A673 (cell line): ENCODE data around the gene MAMDC2. TPM values are rescaled to one million over a fixed set of nuclear protein-coding genes. Genes with fewer than 3 reads are reported as not detected.

Experiments used
- BruUV-seq: library from RNA; stranded (reverse); fragments of 400-500 nt; replicated peaks from 2 replicates; lab custom pipeline; 2021; lab: Mats Ljungman, UMichigan
- CTCF ChIA-PET: fragments of 300-600 bp; sonication (Branson Sonifier 250); formaldehyde crosslinking; loops from one replicate; lab custom pipeline; 2022; ENCODE audit warnings: antibody characterized with exemption; lab: Charles Lee
- POLR2A ChIA-PET: fragments of 300-600 bp; sonication (Branson Sonifier 250); formaldehyde crosslinking; loops from one replicate; lab custom pipeline; 2022; ENCODE audit warnings: antibody characterized with exemption; ENCODE audit not compliant: low non-redundant PET; lab: Charles Lee
- DNase-seq: peaks from one replicate; pipeline ENCODE4 v3.0.0-alpha.2; 2015; ENCODE audit warnings: low spot score
- H3K27ac ChIP-seq: fragments of 200-600 bp; sonication (generic); 2 replicates; pipeline ENCODE4 v1.5.1; 2016; ENCODE audit warnings: mixed run types, low read depth, mild to moderate bottlenecking, mixed read lengths, antibody characterized with exemption, low read length; ENCODE audit not compliant: poor library complexity, severe bottlenecking
- H3K27me3 ChIP-seq: fragments of 200-600 bp; sonication (generic); replicated peaks from 2 replicates; pipeline ENCODE4 v1.6.1; 2017; ENCODE audit warnings: mixed run types, low read depth, mild to moderate bottlenecking, mixed read lengths, antibody characterized with exemption, low read length; ENCODE audit not compliant: insufficient read depth, poor library complexity
- H3K36me3 ChIP-seq: fragments of 200-600 bp; sonication (generic); 2 replicates; pipeline ENCODE4 v1.6.1; 2016; ENCODE audit warnings: mixed run types, mild to moderate bottlenecking, mixed read lengths, antibody characterized with exemption, low read length; ENCODE audit not compliant: insufficient read depth, poor library complexity, severe bottlenecking
- H3K4me1 ChIP-seq: fragments of 200-600 bp; sonication (generic); 2 replicates; pipeline ENCODE4 v1.6.1; 2017; ENCODE audit warnings: mixed run types, mild to moderate bottlenecking, mixed read lengths, antibody characterized with exemption, low read length; ENCODE audit not compliant: insufficient read depth, poor library complexity, severe bottlenecking
- H3K4me3 ChIP-seq: fragments of 200-600 bp; sonication (generic); 2 replicates; pipeline ENCODE4 v1.5.1; 2016; ENCODE audit warnings: low read depth, mixed run types, mild to moderate bottlenecking, mixed read lengths, low read length; ENCODE audit not compliant: poor library complexity, severe bottlenecking
- H3K9me3 ChIP-seq: fragments of 200-600 bp; sonication (generic); 2 replicates; pipeline ENCODE4 v1.6.1; 2016; ENCODE audit warnings: mixed run types, low read depth, mild to moderate bottlenecking, mixed read lengths, antibody characterized with exemption, low read length; ENCODE audit not compliant: poor library complexity, severe bottlenecking
- CTCF ChIP-seq: fragments of 300-800, 200-600 bp; sonication (generic); conservative IDR thresholded peaks from 2 replicates; pipeline ENCODE4 v1.5.1; 2017; ENCODE audit warnings: low read depth, mild to moderate bottlenecking, antibody characterized with exemption, low read length, moderate library complexity, mixed read lengths
- EZH2 ChIP-seq: fragments of 200-600 bp; sonication (generic); IDR thresholded peaks from 2 replicates; pipeline ENCODE4 v1.6.1; 2017; ENCODE audit warnings: borderline replicate concordance, low read depth, mild to moderate bottlenecking, mixed read lengths, antibody characterized with exemption, low read length; ENCODE audit not compliant: poor library complexity, severe bottlenecking
- intact Hi-C: fragments of 100-400 bp; cut with micrococcal nuclease; formaldehyde crosslinking; loops from one replicate; pipeline ENCODE4 v1.10.0; 2022; ENCODE audit not compliant: unreplicated experiment
- total RNA-seq: library from RNA; stranded (reverse); gene quantifications from 2 replicates; pipeline ENCODE4 v1.2.3, GENCODE V29; 2021

The MAMDC2 gene
- total RNA-seq, 1 experiment from 2014 or later, result not detected

GRCh38 chr9:70137577-70137976, 93.9 kb downstream of the MAMDC2 start:
- CTCF ChIA-PET, result no interaction called here
- no peak for TF ChIP-seq CTCF
- no peak for TF ChIP-seq EZH2
- Histone ChIP-seq H3K9me3 (no peaks in the 10 kb centered on the region), H3K4me3 (no peak overlapping the region), H3K27ac (no peak overlapping the region), H3K36me3 (no peaks in the 10 kb centered on the region), H3K27me3 (no peaks in the 10 kb centered on the region), H3K4me1 (no peaks in the 10 kb centered on the region)
- DNase-seq, result no peak
- no TSS peak for BruUV-seq
- POLR2A ChIA-PET, result no interaction called here
- intact Hi-C loops, result no loop called here

- no peak for DNase-seq
- H3K27me3 ChIP-seq, result peaks cover 4% of the 10 kb centered on the region
- intact Hi-C loops, result no loop called here
- ChIA-PET CTCF (no interaction called here), POLR2A (no interaction called here)
- no peaks in the 10 kb centered on the region for H3K4me1 ChIP-seq
- H3K36me3 ChIP-seq, result no peaks in the 10 kb centered on the region
- H3K4me3 ChIP-seq, result no peak overlapping the region
- H3K9me3 ChIP-seq, result no peaks in the 10 kb centered on the region
- no TSS peak for BruUV-seq
- no peak overlapping the region for H3K27ac ChIP-seq
- TF ChIP-seq CTCF (no peak), EZH2 (no peak)
These were observed 98.5 kb downstream of the MAMDC2 start for GRCh38 chr9:70142101-70142500.

GRCh38 chr9:70143394-70144130, 99.9 kb downstream of the MAMDC2 start:
- Histone ChIP-seq H3K36me3 (no peaks in the 10 kb centered on the region), H3K4me1 (no peaks in the 10 kb centered on the region), H3K4me3 (no peak overlapping the region), H3K27me3 (peaks cover 4% of the 10 kb centered on the region), H3K9me3 (no peaks in the 10 kb centered on the region), H3K27ac (no peak overlapping the region)
- intact Hi-C loops, result no loop called here
- BruUV-seq, result no TSS peak
- DNase-seq, result no peak
- CTCF ChIA-PET, result no interaction called here
- TF ChIP-seq CTCF, result no peak
- no peak for TF ChIP-seq EZH2
- POLR2A ChIA-PET, result interaction anchor here (0.6 kb wide), 1 partner anchor 1059 kb away, joined by 3 read pairs; no protein-coding TSS in a partner anchor
